ENCODE results near the gene RFWD3. TPM values are rescaled to one million over a fixed set of nuclear protein-coding genes. Genes with fewer than 3 reads are reported as not detected.
A peak's percentile ranks its signal among the peaks of the same experiment; 100 is the strongest.

The RFWD3 gene
- total RNA-seq, 1 donor from 2014 or later = 72.8 TPM

DNA sequence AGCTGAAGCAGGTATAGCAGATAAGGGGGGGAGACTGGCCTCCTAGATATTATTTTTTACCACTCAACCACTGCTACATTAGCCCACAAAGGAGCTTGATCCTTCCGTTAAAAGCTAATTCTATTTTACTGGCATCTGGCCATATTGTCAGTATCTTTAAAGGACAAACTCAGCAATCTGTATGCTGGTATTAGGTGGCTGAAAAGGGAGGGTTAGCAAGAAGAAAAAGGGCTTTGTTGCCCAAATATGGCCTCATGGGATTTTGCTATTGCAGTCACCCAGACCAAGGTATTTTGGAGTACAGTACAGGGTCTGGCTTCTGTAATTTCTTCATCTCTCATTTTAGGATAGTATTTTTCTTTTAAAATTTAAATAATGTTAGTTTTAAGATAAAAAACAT is 14.4 kb downstream of the RFWD3 start:
- TF ChIP-seq, protein P1, sequence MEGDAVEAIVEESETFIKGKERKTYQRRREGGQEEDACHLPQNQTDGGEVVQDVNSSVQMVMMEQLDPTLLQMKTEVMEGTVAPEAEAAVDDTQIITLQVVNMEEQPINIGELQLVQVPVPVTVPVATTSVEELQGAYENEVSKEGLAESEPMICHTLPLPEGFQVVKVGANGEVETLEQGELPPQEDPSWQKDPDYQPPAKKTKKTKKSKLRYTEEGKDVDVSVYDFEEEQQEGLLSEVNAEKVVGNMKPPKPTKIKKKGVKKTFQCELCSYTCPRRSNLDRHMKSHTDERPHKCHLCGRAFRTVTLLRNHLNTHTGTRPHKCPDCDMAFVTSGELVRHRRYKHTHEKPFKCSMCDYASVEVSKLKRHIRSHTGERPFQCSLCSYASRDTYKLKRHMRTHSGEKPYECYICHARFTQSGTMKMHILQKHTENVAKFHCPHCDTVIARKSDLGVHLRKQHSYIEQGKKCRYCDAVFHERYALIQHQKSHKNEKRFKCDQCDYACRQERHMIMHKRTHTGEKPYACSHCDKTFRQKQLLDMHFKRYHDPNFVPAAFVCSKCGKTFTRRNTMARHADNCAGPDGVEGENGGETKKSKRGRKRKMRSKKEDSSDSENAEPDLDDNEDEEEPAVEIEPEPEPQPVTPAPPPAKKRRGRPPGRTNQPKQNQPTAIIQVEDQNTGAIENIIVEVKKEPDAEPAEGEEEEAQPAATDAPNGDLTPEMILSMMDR (conservative IDR thresholded peaks at IDR 0.05) = no peak

DNA sequence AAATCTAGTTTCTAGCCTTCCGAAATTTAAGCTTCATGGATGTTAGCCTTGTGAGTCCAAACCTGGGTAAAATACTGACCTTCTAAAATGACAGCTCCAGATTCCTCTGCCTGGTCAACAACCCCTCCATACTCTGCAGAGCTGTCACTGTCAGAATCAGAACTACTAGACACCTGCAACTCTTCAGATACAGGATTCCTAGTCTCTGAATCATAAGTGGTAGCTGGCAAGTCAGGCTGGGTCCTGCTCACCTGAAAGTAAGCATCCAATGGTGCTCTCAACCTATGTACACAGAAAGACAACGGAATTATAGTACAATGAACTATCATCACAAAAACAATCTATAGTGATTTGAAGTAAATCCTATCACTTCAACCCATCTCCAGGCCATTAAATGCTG is 14.8 kb downstream of the RFWD3 start:
- H3K9me3 Mint-ChIP-seq = no peaks in the 10 kb centered on the region
- H3K27me3 Mint-ChIP-seq (ENCODE audit: low read depth) = no peaks in the 10 kb centered on the region
- H3K36me3 Mint-ChIP-seq (ENCODE audit: low read depth) = peaks cover 7% of the 10 kb centered on the region
- no peak overlapping the region for H3K4me3 Mint-ChIP-seq
- H3K27ac Mint-ChIP-seq (ENCODE audit: unreplicated experiment) = peak overlapping the region; percentile 5
- peaks cover 4% of the 10 kb centered on the region for H3K4me1 Mint-ChIP-seq
- TF ChIP-seq, protein P1 (conservative IDR thresholded peaks at IDR 0.05) = no peak
- DNase-seq (ENCODE audit: low read depth, low spot score) = no peak

More for the DNA sequence above, 14.4 kb downstream of the RFWD3 start:
- no peak overlapping the region for H3K27ac Mint-ChIP-seq (ENCODE audit: unreplicated experiment)
- no peak for DNase-seq (ENCODE audit: low read depth, low spot score)
- no peaks in the 10 kb centered on the region for H3K27me3 Mint-ChIP-seq (ENCODE audit: low read depth)
- no peaks in the 10 kb centered on the region for H3K9me3 Mint-ChIP-seq
- peaks cover 9% of the 10 kb centered on the region for H3K36me3 Mint-ChIP-seq (ENCODE audit: low read depth)
- H3K4me1 Mint-ChIP-seq = peaks cover 4% of the 10 kb centered on the region
- no peak overlapping the region for H3K4me3 Mint-ChIP-seq

DNA sequence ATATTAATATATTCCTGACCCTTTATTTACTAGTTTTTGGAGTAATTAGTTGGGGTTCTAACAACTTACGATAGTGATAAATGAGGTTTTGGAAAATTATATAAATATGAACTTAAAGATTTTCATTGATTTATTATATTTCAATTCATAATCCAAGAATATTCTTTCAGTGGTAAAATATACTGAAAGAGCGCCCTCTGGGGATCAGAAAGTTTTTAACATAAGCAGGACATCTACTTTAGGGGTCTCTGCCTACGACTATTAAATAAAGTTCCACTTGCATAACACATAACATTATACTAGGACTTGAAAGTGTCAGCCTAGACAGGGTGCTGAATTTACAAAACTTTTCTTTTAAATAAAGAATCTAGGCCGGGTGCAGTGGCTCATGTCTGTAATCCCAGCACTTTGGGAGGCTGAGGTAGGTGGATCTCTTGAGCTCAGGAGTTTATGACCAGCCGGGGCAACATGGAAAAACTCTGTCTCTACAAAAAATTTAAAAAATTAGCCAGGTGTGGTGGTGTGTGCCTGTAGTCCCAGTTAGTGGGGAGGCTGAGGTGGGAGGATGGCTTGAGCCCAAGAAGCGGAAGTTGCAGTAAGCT is 15.6 kb downstream of the RFWD3 start:
- Mint-ChIP-seq H3K4me3 (no peak overlapping the region), H3K9me3 (no peaks in the 10 kb centered on the region), H3K36me3 (ENCODE audit: low read depth) (peaks cover 6% of the 10 kb centered on the region), H3K4me1 (peaks cover 4% of the 10 kb centered on the region), H3K27me3 (ENCODE audit: low read depth) (no peaks in the 10 kb centered on the region), H3K27ac (ENCODE audit: unreplicated experiment) (no peak overlapping the region)
- TF ChIP-seq, protein P1 (conservative IDR thresholded peaks at IDR 0.05) = peak; percentile 68
- peak; percentile 6 for DNase-seq (ENCODE audit: low read depth, low spot score)

DNA sequence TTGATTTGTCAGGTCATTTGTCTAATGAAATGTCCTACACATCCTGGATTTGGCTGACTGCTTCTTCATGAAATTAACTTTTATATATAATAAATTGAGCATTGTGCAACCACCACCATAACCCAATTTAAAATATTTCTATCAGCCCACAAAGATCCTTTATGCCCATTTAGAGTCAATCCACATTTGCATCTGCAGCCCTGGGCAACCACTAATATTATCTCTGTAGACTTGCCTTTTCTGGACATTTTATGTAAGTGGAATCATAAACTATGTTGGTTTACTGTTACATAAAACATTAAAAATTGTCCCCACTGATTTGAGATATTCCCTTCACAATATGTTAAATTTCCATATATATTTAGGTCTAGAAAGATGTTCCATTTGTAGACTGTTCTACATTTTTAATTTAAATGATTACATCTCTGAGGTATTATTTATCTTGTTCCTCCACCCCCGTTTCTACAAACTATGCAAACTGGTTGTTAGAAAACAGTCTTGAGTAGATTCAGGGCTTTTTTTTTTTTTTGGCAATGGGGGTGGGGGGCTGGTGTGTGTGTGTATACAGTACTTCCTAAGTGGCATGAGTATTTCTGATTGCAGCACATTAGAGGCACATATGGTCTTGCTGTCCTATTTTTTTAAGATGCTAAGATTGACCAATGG is 16.7 kb downstream of the RFWD3 start:
- no peak overlapping the region for H3K4me3 Mint-ChIP-seq
- no peaks in the 10 kb centered on the region for H3K9me3 Mint-ChIP-seq
- H3K36me3 Mint-ChIP-seq (ENCODE audit: low read depth) = peaks cover 6% of the 10 kb centered on the region
- H3K4me1 Mint-ChIP-seq = peaks cover 4% of the 10 kb centered on the region
- H3K27ac Mint-ChIP-seq (ENCODE audit: unreplicated experiment) = no peak overlapping the region
- TF ChIP-seq, protein P1 (conservative IDR thresholded peaks at IDR 0.05) = no peak
- DNase-seq (ENCODE audit: low read depth, low spot score) = no peak
- no peaks in the 10 kb centered on the region for H3K27me3 Mint-ChIP-seq (ENCODE audit: low read depth)

DNA sequence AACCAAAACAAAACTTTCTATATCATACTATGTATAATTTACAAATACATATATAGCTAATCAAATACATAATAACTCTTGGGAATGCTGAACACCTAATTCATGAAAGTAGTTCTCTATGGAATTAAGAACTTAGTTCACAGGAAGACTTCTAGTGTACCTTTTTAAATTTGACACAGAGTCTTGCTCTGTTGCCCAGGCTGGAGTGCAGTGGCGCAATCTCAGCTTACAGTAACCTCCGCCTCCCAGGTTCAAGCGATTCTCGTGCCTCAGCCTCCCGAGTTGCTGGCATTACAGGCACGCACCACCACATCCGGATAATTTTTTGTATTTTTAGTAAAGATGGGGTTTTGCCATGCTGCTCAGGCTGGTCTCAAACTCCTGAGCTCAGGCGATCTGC is 24.7 kb downstream of the RFWD3 start:
- H3K36me3 Mint-ChIP-seq (ENCODE audit: low read depth) = peaks cover 5% of the 10 kb centered on the region
- H3K4me1 Mint-ChIP-seq = no peaks in the 10 kb centered on the region
- no peaks in the 10 kb centered on the region for H3K9me3 Mint-ChIP-seq
- H3K4me3 Mint-ChIP-seq = no peak overlapping the region
- no peak overlapping the region for H3K27ac Mint-ChIP-seq (ENCODE audit: unreplicated experiment)
- TF ChIP-seq, protein P1 (conservative IDR thresholded peaks at IDR 0.05) = no peak
- DNase-seq (ENCODE audit: low read depth, low spot score) = no peak
- H3K27me3 Mint-ChIP-seq (ENCODE audit: low read depth) = no peaks in the 10 kb centered on the region
